B cell (primary cell): ENCODE results near the gene KLHL22. TPM values are rescaled to one million over a fixed set of nuclear protein-coding genes. Genes with fewer than 3 reads are reported as not detected.

Experiments used
- ATAC-seq: fragments of 200-7000 bp; cut with Tn5 transposase; one replicate; pipeline ENCODE4 v1.10.0; 2021; ENCODE audit warnings: low read depth, mild to moderate bottlenecking, moderate number of reproducible peaks, moderate library complexity
- CTCF ChIA-PET: fragments of 350-600 bp; sonication (Branson Sonifier 250); formaldehyde crosslinking; loops from one replicate; lab custom pipeline; 2021; ENCODE audit warnings: antibody characterized with exemption, inconsistent platforms; lab: Charles Lee
- POLR2A ChIA-PET: fragments of 350-600 bp; sonication (Branson Sonifier 250); formaldehyde crosslinking; loops from one replicate; lab custom pipeline; 2021; ENCODE audit warnings: antibody characterized with exemption; lab: Charles Lee
- DNase-seq: peaks from one replicate; pipeline ENCODE4 v3.0.0; 2013
- H2AFZ ChIP-seq: 2 replicates; pipeline ENCODE4 v1.6.1; 2012; ENCODE audit warnings: mild to moderate bottlenecking, low read depth, low read length; ENCODE audit not compliant: insufficient read depth, poor library complexity, severe bottlenecking
- H3K27ac ChIP-seq, 2 donors: 1 replicate in 1 of 2; 2 replicates in 1 of 2; pipeline ENCODE4 v1.5.1; 2012 to 2013; ENCODE audit warnings: low read length in 2 of 2, mild to moderate bottlenecking in 2 of 2, moderate library complexity in 1 of 2
- H3K27me3 ChIP-seq, 4 experiments: fragments of 200-600 bp in 1 of 4; sonication (generic) in 1 of 4; replicated peaks in 1 of 4; 1 replicate in 2 of 4; 2 replicates in 2 of 4; pipeline versions ENCODE4 v1.6.1 to v1.7.0; 2013 to 2016; ENCODE audit warnings: low read length in 3 of 4, mild to moderate bottlenecking in 2 of 4, mixed read lengths in 1 of 4, moderate library complexity in 1 of 4; ENCODE audit not compliant: insufficient read depth in 4 of 4, control insufficient read depth in 3 of 4; ENCODE audit errors: control extremely low read depth in 1 of 4
- H3K36me3 ChIP-seq, 2 experiments: replicated peaks in 1 of 2; 1 replicate in 1 of 2; 2 replicates in 1 of 2; pipeline versions ENCODE4 v1.6.1 to v1.7.1; 2013; ENCODE audit warnings: low read length in 1 of 2; ENCODE audit not compliant: insufficient read depth in 2 of 2, control insufficient read depth in 1 of 2; ENCODE audit errors: control extremely low read depth in 1 of 2, extremely low read depth in 1 of 2
- H3K4me1 ChIP-seq, 2 donors: fragments of 200-600 bp in 1 of 2; sonication (generic) in 1 of 2; 1 replicate in 1 of 2; 2 replicates in 1 of 2; pipeline versions ENCODE4 v1.5.1 to v1.6.1; 2013 to 2017; ENCODE audit warnings: low read length in 2 of 2; ENCODE audit not compliant: control insufficient read depth in 2 of 2, insufficient read depth in 2 of 2
- H3K4me2 ChIP-seq: replicated peaks from 2 replicates; pipeline ENCODE3; 2012; ENCODE audit warnings: mild to moderate bottlenecking, low read depth, low read length; ENCODE audit not compliant: poor library complexity, severe bottlenecking
- H3K4me3 ChIP-seq, 5 experiments: fragments of 200-600 bp in 1 of 5; sonication (generic) in 1 of 5; 1 replicate in 3 of 5; 2 replicates in 2 of 5; pipeline versions ENCODE4 v1.5.1 to v1.7.0; 2011 to 2016; ENCODE audit warnings: low read length in 4 of 5, mild to moderate bottlenecking in 4 of 5, low read depth in 2 of 5, control low read depth in 1 of 5, moderate library complexity in 1 of 5; ENCODE audit not compliant: insufficient read depth in 1 of 5; ENCODE audit errors: control extremely low read depth in 1 of 5, extremely low read depth in 1 of 5
- H3K79me2 ChIP-seq: fragments of 200-600 bp; sonication (generic); one replicate; pipeline ENCODE4 v1.6.0; 2016; ENCODE audit warnings: low read length; ENCODE audit not compliant: control insufficient read depth, insufficient read depth
- H3K9ac ChIP-seq: fragments of 200-600 bp; sonication (generic); 2 replicates; pipeline ENCODE4 v1.6.1; 2017; ENCODE audit warnings: mild to moderate bottlenecking, low read length, moderate library complexity
- H3K9me3 ChIP-seq, 3 donors: one replicate each; pipeline versions ENCODE4 v1.6.1 to v1.7.1; 2013; ENCODE audit warnings: low read length in 2 of 3; ENCODE audit not compliant: control insufficient read depth in 2 of 3, insufficient read depth in 1 of 3; ENCODE audit errors: control extremely low read depth in 1 of 3
- H4K20me1 ChIP-seq: 2 replicates; pipeline ENCODE4 v1.6.0; 2012; ENCODE audit warnings: mild to moderate bottlenecking, low read length; ENCODE audit not compliant: insufficient read depth, control insufficient read depth, poor library complexity, severe bottlenecking
- H3K27ac Mint-ChIP-seq: one replicate; pipeline ENCODE4 v1.8.0; 2021; ENCODE audit warnings: mixed read lengths
- H3K27me3 Mint-ChIP-seq: one replicate; pipeline ENCODE4 v1.8.0; 2021; ENCODE audit warnings: mixed read lengths
- H3K4me1 Mint-ChIP-seq: one replicate; pipeline ENCODE4 v1.8.0; 2021; ENCODE audit warnings: mixed read lengths
- H3K4me3 Mint-ChIP-seq: one replicate; pipeline ENCODE4 v1.8.0; 2021; ENCODE audit warnings: mixed read lengths
- H3K9me3 Mint-ChIP-seq: one replicate; pipeline ENCODE4 v1.8.0; 2022; ENCODE audit warnings: mixed read lengths; ENCODE audit not compliant: insufficient read depth
- CTCF ChIP-seq: fragments of 200-600 bp; IDR thresholded peaks from one replicate; pipeline ENCODE4 v1.8.0; 2022; ENCODE audit warnings: antibody characterized with exemption, mild to moderate bottlenecking
- EZH2 ChIP-seq: IDR thresholded peaks from 2 replicates; pipeline ENCODE4 v1.6.1; 2012; ENCODE audit warnings: borderline replicate concordance, low read depth, mild to moderate bottlenecking, moderate library complexity, low read length; ENCODE audit not compliant: insufficient read depth, poor library complexity, severe bottlenecking
- WGBS: methylation state at CpG from one replicate; pipeline ENCODE4 v1.1.5; 2013; ENCODE audit warnings: missing lambda C conversion rate; ENCODE audit not compliant: insufficient coverage; 5-methylcytosine and 5-hydroxymethylcytosine counted together
- intact Hi-C: fragments of 100-400 bp; cut with micrococcal nuclease; formaldehyde crosslinking; loops from one replicate; pipeline ENCODE4 v1.10.0; 2022
- polyA plus RNA-seq: library from polyadenylated mRNA; depleted of rRNA; stranded (reverse); fragments of >200 nt; gene quantifications from 2 replicates; pipeline ENCODE4 v1.2.3, GENCODE V29; 2012
- total RNA-seq, 2 donors: library from RNA; stranded (reverse); fragments of 120-200 nt in 1 of 2; gene quantifications; 1 replicate in 1 of 2; 2 replicates in 1 of 2; pipeline versions ENCODE4 v1.2.3 to v1.2.4, GENCODE V29; 2013 to 2022

KLHL22 gene
- total and polyA plus RNA-seq, 2 donors (not counting 1 experiment from before 2014, with no cell fraction given), result 37.0 to 45.6 TPM

DNA sequence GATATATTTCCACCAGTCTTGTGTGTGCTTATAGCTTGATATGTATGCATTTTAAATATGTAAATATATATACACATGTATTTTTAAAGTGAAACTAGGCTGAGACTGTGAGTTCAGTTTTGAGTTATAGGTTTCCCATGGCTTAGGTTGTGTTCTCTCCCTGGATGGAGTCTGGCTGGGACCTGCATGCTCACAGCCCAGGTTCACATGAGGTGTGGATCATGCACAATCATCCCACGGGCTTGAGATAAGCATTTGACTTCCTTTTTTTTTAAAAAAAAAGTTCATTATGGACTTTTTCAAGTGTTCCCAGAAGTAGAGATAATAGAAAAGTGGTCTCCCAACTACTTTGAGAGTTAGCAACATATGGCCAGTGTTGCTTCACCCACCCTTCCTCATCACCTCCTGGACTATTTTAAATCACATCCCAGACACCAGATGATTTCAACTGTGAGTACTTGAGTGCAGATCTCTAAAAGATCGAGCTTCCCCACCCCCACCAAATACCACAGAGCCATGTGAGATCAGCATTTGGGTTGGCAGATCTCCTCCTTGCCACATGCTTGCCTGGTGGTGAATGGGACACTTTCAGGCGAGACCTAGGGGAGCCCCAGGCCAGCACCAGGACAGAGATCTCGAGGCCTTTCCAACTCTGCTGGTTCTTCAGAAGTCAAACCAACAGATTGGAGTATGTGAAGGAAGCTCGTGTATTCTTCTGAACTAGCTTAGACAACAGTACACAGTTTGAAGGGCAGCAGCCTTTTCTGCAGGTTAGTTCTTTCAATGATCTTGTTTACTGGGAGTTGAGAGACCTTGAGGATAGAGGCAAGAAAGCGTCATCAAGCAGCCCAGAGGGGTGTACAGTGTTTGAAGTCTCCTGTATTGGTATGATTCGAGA, 27.7 kb upstream of the KLHL22 start:
- Mint-ChIP-seq H3K9me3 (no peaks in the 10 kb centered on the region), H3K4me1 (peaks cover 32% of the 10 kb centered on the region), H3K27me3 (no peaks in the 10 kb centered on the region), H3K27ac (peak overlapping the region; percentile 8), H3K4me3 (no peak overlapping the region)
- H4K20me1 ChIP-seq, result peaks cover 95% of the 10 kb centered on the region
- intact Hi-C loops, result no loop called here
- no peak for ATAC-seq
- ChIA-PET POLR2A (no interaction called here), CTCF (interaction anchor here (1.6 to 1.9 kb wide), 2 partner anchors 41 to 67 kb away, joined by 4 to 5 read pairs; no protein-coding TSS in a partner anchor)
- no peak overlapping the region for H3K4me3 ChIP-seq
- no peak for TF ChIP-seq EZH2
- no peak for TF ChIP-seq CTCF
- H3K27ac ChIP-seq, result peak overlapping the region in 1 of 2 donors; percentile 13
- no peak overlapping the region for H2AFZ ChIP-seq
- peaks cover 99% of the 10 kb centered on the region for H3K79me2 ChIP-seq
- no peaks in the 10 kb centered on the region for H3K27me3 ChIP-seq
- H3K9me3 ChIP-seq, result no peaks in the 10 kb centered on the region
- peaks cover 6 to 48% of the 10 kb centered on the region in 2 experiments for H3K36me3 ChIP-seq
- H3K4me1 ChIP-seq, result peaks cover 3 to 20% of the 10 kb centered on the region in 2 donors
- WGBS, result 63% methylated on average over 4 of the region's 7 CpGs
- DNase-seq, result no peak
- H3K9ac ChIP-seq, result no peak overlapping the region
- no peak overlapping the region for H3K4me2 ChIP-seq
